Activated T-helper 2 cell treated with anti-CD3 and anti-CD28 coated beads, Interferon-gamma antibody, Interleukin-2, Interleukin-4, amounts not matched to agents 10 μg/mL and 5 μg/mL and 100 μg/mL, durations not matched to agents 14 hours and 24 hours and 36 hours (primary cell): ENCODE data around the gene DDX10. TPM values are rescaled to one million over a fixed set of nuclear protein-coding genes. Genes with fewer than 3 reads are reported as not detected.
"Not testable (repeated sequence)": the region's sequence is repeated elsewhere in the genome, so short reads cannot be mapped to it uniquely, and the experiment has no call there.

Experiments
- DNase-seq: peaks from one replicate; pipeline ENCODE4 v3.0.0; 2021; ENCODE audit warnings: low spot score
- H3K27ac Mint-ChIP-seq: one replicate; pipeline ENCODE4 v1.8.0; 2021; ENCODE audit warnings: mixed read lengths
- H3K27me3 Mint-ChIP-seq: one replicate; pipeline ENCODE4 v1.8.0; 2021; ENCODE audit warnings: low read depth, mixed read lengths
- H3K36me3 Mint-ChIP-seq: one replicate; pipeline ENCODE4 v1.8.0; 2021; ENCODE audit warnings: low read depth, mixed read lengths
- H3K4me1 Mint-ChIP-seq: one replicate; pipeline ENCODE4 v1.8.0; 2021; ENCODE audit warnings: low read depth, mixed read lengths
- H3K4me3 Mint-ChIP-seq: one replicate; pipeline ENCODE4 v1.8.0; 2021; ENCODE audit warnings: low read depth, mild to moderate bottlenecking, moderate library complexity, mixed read lengths
- H3K9me3 Mint-ChIP-seq: one replicate; pipeline ENCODE4 v1.8.0; 2021; ENCODE audit warnings: mixed read lengths
- intact Hi-C: fragments of 100-400 bp; cut with micrococcal nuclease; formaldehyde crosslinking; loops from one replicate; pipeline ENCODE4 v1.15.1; 2023
- total RNA-seq: library from RNA; stranded (reverse); gene quantifications from 2 replicates; pipeline ENCODE4 v1.2.3, GENCODE V29; 2022

DDX10 gene
- total RNA-seq, 1 donor from 2014 or later, result 57.8 TPM

DNA sequence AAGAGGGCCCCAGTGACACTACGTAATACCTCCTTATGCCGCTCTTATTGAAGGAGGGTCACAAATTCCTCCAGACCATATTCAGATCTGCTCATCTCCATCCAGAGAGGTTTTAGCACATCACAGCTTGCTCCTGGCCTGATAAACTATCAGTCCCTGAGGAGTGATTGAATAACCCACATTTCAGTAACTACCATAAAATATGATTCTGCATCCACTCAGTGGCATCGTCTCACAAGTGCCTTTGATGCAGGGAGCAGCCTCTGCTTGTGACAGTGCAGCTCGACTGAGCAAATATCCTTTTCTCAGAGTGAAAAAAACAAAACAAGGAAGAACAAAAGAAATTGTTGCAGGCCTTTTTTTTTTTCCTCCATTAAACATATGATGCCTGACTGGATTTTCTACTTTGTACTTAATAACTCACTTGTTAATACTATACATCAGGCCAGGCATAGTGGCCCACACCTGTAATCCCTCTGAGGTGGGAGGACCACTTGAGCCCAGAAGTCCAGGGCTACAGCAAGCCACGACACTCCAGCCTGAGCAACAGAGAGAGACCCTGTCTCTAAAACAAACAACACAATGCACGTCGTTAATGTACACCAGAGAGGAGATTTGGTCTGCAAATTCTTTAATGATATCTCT is 64.5 kb downstream of the DDX10 start:
- peaks cover 6% of the 10 kb centered on the region for H3K9me3 Mint-ChIP-seq
- H3K4me3 Mint-ChIP-seq, result no peak overlapping the region
- intact Hi-C loops, result no loop called here
- H3K36me3 Mint-ChIP-seq, result peaks cover 58% of the 10 kb centered on the region
- peak overlapping the region; percentile 3 for H3K27ac Mint-ChIP-seq
- no peak for DNase-seq
- H3K4me1 Mint-ChIP-seq, result peaks cover 59% of the 10 kb centered on the region
- H3K27me3 Mint-ChIP-seq, result no peaks in the 10 kb centered on the region

DNA sequence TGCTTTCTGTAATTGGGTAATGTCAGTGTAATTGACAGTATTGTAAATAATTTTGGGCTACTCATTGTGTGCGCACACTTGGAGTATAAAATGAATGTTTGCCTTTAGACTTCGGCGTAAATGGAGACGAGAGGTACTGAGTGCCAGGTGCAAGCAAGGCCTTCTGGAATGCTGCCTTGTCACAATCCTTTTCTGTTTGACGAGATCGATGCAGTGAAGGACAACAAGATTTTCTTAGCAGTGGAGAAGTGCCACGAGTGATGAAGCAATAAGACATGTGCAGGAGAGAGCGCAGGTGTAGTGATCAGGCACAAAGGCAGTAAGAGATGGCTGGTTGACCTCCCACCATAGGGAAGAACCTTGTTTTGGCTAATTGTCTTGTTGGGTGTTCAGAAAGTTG is 67.5 kb downstream of the DDX10 start:
- Mint-ChIP-seq H3K4me1 (peaks cover 57% of the 10 kb centered on the region), H3K9me3 (no peaks in the 10 kb centered on the region), H3K36me3 (peaks cover 46% of the 10 kb centered on the region), H3K4me3 (peak overlapping the region; percentile 23), H3K27ac (peak overlapping the region; percentile 23), H3K27me3 (no peaks in the 10 kb centered on the region)
- intact Hi-C loops, result loop anchor here (5.0 kb wide), 2 partner anchors 120 to 1350 kb away; no protein-coding TSS in a partner anchor
- no peak for DNase-seq

DNA sequence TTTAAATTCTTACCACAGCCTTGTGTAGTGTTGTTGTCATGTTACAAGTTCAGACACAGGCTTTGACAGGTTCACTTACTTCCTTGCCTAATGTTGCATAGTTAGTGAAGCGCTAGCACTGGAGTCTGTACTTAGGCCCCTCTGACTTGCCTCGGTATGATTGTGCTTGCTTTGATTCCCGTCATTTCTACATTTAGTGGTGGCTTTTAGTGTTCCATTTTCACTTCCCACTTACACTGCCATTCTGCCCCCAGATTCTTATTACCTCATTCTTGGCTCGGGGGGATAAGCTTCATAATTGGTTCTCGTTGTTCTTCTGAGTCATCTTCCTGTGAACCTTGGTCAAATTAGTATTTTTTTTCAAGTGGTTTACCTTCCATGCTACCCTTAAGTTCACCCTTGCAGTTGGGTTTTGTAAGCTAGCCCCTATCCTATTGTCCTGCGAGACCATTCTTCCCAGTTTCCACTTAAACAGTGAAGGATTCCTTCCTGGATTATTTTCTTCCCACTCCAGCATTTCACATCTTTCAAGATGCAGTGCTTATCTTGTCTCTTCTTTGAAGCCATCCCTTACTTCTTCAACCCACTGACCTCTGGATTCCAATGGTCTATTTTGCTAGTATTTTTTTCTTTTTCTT is 68.7 kb downstream of the DDX10 start:
- intact Hi-C loops, result loop anchor here (1.0 to 5.0 kb wide), 4 partner anchors 19 to 1349 kb away; no protein-coding TSS in a partner anchor
- Mint-ChIP-seq H3K9me3 (no peaks in the 10 kb centered on the region), H3K27me3 (no peaks in the 10 kb centered on the region), H3K27ac (peak overlapping the region; percentile 86), H3K4me3 (peak overlapping the region; percentile 56), H3K36me3 (peaks cover 48% of the 10 kb centered on the region), H3K4me1 (peaks cover 50% of the 10 kb centered on the region)
- DNase-seq, result peak; percentile 18

DNA sequence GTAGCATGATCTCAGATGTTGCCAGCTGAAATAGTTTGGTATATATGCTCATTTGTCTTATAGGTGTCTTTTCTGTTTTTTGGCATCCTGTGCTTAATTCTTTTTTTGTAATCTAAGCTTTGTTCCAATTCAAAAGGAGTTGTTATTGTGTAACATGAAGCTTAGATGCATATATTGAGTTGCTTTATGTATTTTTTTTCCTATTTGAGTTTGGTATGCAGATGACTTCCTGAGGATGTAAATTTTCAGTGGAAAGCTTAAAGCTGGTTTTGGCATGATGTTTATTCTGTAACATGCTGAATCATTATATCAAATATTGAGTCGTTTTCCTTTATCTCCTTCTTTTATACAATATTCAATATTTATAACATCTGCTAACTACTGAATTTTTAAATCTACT is 69.4 kb downstream of the DDX10 start:
- intact Hi-C loops, result loop anchor here (5.0 kb wide), 2 partner anchors 118 to 1348 kb away; no protein-coding TSS in a partner anchor
- Mint-ChIP-seq H3K27me3 (no peaks in the 10 kb centered on the region), H3K9me3 (no peaks in the 10 kb centered on the region), H3K4me1 (peaks cover 44% of the 10 kb centered on the region), H3K4me3 (no peak overlapping the region), H3K27ac (peak overlapping the region; percentile 86), H3K36me3 (peaks cover 48% of the 10 kb centered on the region)
- no peak for DNase-seq

DNA sequence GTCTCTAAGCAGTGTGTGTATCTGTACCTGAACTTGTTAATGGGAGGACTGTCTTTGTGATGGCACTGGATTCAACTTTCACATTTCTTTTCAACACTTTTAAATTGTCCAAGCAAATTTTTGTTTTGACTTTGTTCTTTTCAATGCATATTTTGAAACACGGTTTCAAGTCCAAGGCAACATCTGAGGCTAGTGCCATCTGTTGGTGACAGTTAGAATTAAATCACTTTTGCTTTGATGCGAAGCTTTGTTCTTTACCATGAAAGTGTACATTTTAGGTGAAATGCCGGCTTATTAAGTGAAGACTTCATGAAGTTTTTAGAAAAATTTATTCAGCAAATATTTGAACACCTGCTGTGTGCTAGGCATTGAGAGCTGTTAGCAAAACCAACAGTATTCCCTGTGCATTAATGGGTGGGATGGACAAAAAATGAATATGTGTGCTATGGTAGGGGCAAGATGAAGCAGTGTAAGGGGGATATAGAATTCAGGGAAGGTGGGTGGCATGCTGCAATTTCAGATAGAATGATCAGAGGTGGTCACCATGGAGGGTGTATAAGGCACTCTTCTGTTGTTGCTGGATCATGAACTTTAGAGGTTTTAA is 70.2 kb downstream of the DDX10 start:
- DNase-seq, result no peak
- H3K36me3 Mint-ChIP-seq, result peaks cover 48% of the 10 kb centered on the region
- no peak overlapping the region for H3K4me3 Mint-ChIP-seq
- peaks cover 38% of the 10 kb centered on the region for H3K4me1 Mint-ChIP-seq
- intact Hi-C loops, result loop anchor here (1.0 to 5.0 kb wide), 3 partner anchors 37 to 1347 kb away; no protein-coding TSS in a partner anchor
- no peaks in the 10 kb centered on the region for H3K27me3 Mint-ChIP-seq
- H3K9me3 Mint-ChIP-seq, result peaks cover 7% of the 10 kb centered on the region
- no peak overlapping the region for H3K27ac Mint-ChIP-seq

DNA sequence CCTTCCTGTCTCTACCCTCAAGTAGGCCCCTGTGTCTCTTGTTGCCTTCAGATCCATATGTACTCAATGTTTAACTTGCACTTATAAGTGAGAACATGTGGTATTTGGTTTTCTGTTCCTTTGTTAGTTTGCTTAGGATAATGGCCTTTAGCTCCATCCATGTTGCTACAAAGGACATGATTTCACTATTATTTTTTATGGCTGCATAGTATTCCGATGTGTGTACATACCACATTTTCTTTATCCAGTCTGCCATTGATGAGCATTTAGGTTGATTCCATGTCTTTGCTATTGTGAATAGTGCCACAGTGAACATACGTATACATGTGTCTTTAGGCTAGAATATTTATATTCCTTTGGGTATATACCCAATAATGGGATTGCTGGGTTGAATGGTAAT is 75.3 kb downstream of the DDX10 start:
- Mint-ChIP-seq H3K9me3 (peaks cover 24% of the 10 kb centered on the region), H3K36me3 (peaks cover 37% of the 10 kb centered on the region), H3K4me1 (peaks cover 10% of the 10 kb centered on the region)
- H3K27ac Mint-ChIP-seq, H3K27me3 Mint-ChIP-seq, DNase-seq, H3K4me3 Mint-ChIP-seq, intact Hi-C loops: not testable (repeated sequence)

DNA sequence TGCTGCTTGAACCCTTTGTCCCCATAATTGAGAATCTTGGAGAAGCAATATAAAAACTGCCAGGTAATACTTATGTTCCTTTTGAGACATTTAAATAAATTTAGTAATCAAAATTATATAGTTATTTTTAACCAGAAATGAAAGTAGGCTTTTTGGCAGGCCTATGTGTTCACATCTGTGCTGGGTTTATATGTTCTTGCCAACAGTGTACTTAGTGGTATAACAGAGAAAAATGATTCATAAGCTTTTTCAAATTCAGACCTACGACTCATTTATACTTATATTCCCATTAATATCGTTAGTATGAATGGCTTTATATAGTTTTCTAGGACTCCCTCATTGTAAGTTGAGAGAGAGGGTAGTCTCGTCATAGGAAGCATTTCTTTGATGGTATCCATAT is 79.0 kb downstream of the DDX10 start:
- Mint-ChIP-seq H3K4me1 (peaks cover 5% of the 10 kb centered on the region), H3K9me3 (peaks cover 24% of the 10 kb centered on the region), H3K36me3 (peaks cover 34% of the 10 kb centered on the region), H3K4me3 (no peak overlapping the region), H3K27me3 (no peaks in the 10 kb centered on the region), H3K27ac (no peak overlapping the region)
- DNase-seq, result no peak
- intact Hi-C loops, result no loop called here

DNA sequence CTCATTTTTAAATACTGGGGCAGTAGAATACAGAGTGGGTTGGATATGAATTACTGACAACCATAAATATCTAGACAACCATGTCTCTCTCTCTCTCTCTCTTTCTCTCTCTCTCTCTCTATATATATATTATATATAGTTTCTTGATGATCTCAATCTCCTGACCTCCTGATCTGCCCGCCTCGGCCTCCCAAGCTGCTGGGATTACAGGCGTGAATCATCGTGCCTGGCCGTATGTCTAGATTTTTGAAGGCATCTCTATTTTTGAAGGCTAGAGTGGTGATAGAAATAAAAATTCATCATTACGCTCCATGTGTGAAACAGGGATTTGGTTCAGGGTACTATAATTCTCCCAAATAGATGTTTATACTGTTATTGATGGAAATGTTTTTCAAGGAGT is 84.1 kb downstream of the DDX10 start:
- Mint-ChIP-seq H3K27ac (no peak overlapping the region), H3K9me3 (no peaks in the 10 kb centered on the region), H3K27me3 (no peaks in the 10 kb centered on the region), H3K36me3 (peaks cover 5% of the 10 kb centered on the region), H3K4me3 (no peak overlapping the region), H3K4me1 (peaks cover 18% of the 10 kb centered on the region)
- no peak for DNase-seq
- intact Hi-C loops, result no loop called here

DNA sequence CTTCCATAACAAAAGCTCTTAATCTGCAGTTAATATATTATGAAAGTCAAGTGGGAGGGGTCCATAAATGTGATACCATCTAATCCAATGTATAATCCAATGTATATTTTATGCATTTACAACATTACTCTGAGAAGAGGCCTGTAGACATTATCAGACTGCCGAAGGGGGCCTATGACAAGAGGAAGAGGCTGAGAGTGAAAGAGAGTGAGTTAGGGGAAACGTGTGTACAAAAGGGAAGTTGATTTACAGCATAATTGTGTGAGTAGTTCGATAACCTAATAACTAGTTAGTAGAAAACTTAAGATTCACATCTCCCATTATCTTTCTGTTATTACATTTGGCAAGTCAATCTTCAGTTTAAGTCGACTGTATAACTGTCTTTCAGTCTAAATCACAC is 86.6 kb downstream of the DDX10 start:
- H3K4me3 Mint-ChIP-seq, result no peak overlapping the region
- no peak overlapping the region for H3K27ac Mint-ChIP-seq
- no peaks in the 10 kb centered on the region for H3K27me3 Mint-ChIP-seq
- intact Hi-C loops, result loop anchor here (5.0 kb wide), 1 partner anchor 524 kb away; no protein-coding TSS in a partner anchor
- H3K4me1 Mint-ChIP-seq, result peaks cover 27% of the 10 kb centered on the region
- peaks cover 7% of the 10 kb centered on the region for H3K36me3 Mint-ChIP-seq
- no peaks in the 10 kb centered on the region for H3K9me3 Mint-ChIP-seq
- no peak for DNase-seq

DNA sequence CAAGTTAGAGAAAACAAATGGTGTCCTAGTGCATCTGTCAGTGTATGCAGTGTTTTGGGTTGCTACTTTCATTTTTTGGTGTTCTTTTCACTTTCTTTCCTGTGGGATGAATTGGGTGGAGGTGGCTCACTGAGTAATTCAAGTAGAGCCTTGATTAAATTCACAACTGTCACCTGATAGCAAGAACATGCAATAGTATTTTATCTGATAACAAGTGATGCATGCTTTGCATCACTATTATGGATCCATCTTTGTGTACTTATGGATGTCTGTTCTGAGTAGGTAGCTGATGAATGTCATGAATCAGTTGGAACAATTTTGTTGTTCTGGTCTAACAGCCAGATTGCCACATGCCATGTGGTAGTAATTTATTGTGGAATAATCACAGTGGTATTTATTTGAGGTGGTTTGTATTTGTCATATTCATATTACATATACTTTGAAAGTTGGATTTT is 87.5 kb downstream of the DDX10 start:
- no peak for DNase-seq
- H3K27me3 Mint-ChIP-seq, result no peaks in the 10 kb centered on the region
- intact Hi-C loops, result loop anchor here (1.0 to 5.0 kb wide), 2 partner anchors 19 to 525 kb away; no protein-coding TSS in a partner anchor
- H3K4me3 Mint-ChIP-seq, result no peak overlapping the region
- no peaks in the 10 kb centered on the region for H3K9me3 Mint-ChIP-seq
- peaks cover 2% of the 10 kb centered on the region for H3K36me3 Mint-ChIP-seq
- peak overlapping the region; percentile 7 for H3K27ac Mint-ChIP-seq
- H3K4me1 Mint-ChIP-seq, result peaks cover 27% of the 10 kb centered on the region

DNA sequence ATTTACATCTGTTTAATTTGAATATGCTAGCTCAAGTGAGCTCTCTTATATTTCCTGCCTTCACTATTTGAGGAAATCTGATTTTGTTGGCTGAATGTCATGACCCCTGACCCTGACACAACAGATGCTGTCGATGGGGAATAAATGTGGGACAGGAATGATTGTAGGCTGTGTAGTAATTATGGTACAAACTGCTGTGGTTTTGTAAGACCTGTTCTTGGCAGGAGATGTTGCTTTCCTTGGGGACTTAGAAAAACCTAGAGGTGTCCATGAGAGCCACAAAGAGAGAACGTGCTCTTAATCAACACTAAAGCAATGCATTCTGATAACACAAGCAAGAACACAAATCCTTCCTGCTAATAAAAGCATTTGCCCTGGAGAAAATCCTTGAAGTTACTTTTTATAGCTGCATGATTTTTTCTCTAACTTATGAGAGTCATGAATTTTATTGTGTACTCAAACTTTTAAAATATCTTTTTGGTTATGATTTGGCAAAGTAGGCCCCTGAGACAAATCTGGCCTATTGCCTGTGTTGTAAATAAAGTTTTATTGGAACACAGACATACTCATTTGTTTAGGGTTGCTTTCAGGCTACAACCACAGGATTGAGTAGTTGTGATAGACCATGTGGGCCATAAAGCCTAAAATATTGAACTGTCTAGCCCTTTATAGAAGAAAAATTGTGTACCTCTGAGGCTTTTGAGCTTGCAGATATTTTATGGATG is 90.2 kb downstream of the DDX10 start:
- H3K4me1 Mint-ChIP-seq, result peaks cover 27% of the 10 kb centered on the region
- DNase-seq, result no peak
- H3K27me3 Mint-ChIP-seq, result no peaks in the 10 kb centered on the region
- H3K27ac Mint-ChIP-seq, result no peak overlapping the region
- intact Hi-C loops, result loop anchor here (5.0 kb wide), 1 partner anchor 528 kb away; no protein-coding TSS in a partner anchor
- H3K4me3 Mint-ChIP-seq, result no peak overlapping the region
- H3K9me3 Mint-ChIP-seq, result no peaks in the 10 kb centered on the region
- peaks cover 2% of the 10 kb centered on the region for H3K36me3 Mint-ChIP-seq

DNA sequence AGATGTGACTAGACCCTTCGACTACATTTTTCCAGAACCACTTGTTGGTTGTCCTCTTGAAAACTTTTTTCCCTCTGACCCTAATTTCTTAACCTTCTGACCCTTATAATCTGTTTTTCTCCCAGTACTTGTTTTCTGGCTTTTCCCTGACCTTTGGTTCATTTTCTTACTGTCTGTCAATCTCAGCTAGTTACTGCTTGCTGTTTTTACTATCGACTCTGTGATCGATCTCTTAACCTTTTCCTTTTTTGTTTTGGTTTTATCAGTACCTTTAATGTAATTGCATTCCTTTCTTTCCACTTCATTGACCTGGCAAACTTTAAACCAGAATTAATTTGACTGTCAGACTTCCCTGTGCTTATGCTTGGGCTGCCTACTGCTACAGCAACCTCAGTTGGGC is 92.8 kb downstream of the DDX10 start:
- H3K4me1 Mint-ChIP-seq, result peaks cover 13% of the 10 kb centered on the region
- intact Hi-C loops, result no loop called here
- no peaks in the 10 kb centered on the region for H3K9me3 Mint-ChIP-seq
- DNase-seq, result no peak
- H3K36me3 Mint-ChIP-seq, result peaks cover 2% of the 10 kb centered on the region
- no peak overlapping the region for H3K27ac Mint-ChIP-seq
- no peak overlapping the region for H3K4me3 Mint-ChIP-seq
- no peaks in the 10 kb centered on the region for H3K27me3 Mint-ChIP-seq
